HG02642 (cell line): ENCODE measurements around the gene KHSRP.
"Not testable (repeated sequence)": the region's sequence is repeated elsewhere in the genome, so short reads cannot be mapped to it uniquely, and the experiment has no call there.

Source experiments
- ATAC-seq: cut with Tn5 transposase; IDR thresholded peaks from one replicate; pipeline ENCODE4 v1.9.1; 2021; ENCODE audit warnings: mild to moderate bottlenecking; ENCODE audit not compliant: unreplicated experiment, poor library complexity

The KHSRP gene

DNA sequence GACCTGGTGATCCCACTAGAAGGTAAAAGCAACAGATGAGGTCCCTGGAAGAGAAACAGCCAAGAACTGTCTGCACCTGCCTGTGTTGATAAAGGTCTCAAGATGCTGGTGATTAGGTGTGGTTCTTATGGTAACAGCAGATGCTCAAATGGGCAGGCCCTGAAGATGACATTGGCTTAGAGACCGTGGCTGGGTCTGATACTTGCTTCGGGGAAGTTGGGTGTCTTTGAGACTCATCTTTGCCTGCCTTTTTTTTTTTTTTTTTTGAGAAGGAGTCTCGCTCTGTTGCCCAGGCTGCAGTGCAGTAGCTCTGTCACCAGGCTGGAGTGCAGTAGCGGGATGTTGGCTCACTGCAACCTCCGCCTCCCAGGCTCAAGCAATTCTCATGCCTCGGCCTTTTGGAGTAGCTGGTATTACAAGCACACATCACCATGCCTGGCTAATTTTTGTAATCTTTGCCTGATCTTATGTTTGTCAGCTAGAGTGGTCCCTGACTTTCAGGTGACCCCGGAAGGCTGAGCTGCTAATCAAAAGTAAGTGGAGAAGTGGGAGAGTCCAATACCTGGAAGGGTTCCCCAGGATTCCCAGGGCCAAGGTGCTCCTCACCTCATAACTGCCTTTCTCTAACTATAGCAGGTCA is 27.1 kb upstream of the KHSRP start:
- no peak for ATAC-seq

DNA sequence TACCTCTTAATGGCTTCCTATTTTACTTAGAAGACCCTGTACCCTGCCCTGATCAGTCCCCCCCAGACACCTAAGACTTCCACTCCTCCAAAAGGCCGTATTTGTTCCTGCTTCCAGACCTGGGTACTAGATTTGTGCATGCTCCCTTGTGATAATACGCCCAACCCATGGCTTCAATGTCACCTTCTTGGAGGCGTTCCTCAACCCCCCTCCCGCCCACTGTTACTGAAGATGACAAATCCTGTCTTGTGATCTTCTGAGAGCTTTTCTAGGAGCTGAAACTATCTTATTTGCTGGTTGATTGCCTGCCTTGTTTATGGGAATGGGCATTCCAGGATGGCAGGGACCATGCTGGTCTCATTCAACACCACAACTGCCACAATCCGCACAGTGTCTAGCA is 25.6 kb upstream of the KHSRP start:
- ATAC-seq = no peak

DNA sequence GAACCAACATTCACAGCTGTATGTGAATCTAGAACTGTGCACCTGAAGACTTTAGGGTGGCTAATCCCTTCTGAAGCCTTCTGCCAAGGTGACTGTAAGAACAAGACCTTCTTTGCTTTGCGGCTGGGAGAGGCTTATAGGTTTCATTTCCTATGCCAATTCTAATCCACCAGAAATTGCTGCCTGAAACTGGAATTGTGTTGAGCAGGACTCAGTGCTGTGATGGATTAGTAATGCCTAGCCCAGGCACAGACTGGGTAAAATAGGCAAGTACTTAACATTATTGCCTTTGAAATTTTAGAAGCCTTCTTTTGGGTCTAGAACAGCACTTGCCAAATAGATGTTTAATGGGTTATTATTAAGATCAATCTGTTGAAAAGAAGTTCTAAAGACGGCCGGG is 23.4 kb upstream of the KHSRP start:
- ATAC-seq = no peak

DNA sequence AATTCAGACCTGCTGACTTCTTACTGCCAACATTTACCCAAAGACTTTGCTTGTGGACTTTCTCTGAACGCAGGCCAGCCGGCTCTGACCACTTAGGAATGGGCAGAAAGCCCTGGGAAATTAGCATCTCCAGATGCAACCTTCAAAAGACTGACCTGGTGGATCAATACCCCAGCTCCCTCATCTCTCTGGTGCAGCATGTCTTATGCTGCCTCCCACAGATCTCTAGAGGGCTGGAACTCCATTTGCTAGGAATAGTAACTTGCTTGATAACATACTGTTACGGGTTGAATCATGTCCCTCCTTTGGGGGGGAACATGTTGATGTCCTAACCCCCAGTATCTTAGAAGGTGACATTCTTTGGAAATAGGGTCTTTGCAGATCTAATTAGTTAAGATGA is 21.8 kb upstream of the KHSRP start:
- no peak for ATAC-seq

DNA sequence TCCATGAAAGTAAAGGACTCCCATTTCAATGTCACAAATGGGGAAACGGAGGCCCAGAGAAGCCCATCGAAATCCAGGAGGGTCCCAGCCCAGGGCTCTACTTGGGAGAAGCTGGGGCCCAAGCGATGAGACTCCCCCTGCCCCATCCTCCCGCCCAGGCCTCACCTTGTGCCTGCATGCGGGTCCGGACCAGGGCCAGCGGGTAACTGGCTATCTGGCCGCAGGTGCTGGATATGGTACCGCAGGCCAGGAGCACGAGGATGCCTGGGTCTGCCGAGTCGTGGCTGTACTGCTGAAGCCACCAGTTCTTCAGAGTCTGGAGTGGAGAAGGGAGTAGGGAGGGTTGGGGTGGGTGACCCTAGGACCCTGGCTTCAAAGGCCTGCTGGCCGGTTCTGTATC is 19.4 kb upstream of the KHSRP start:
- ATAC-seq = no peak

DNA sequence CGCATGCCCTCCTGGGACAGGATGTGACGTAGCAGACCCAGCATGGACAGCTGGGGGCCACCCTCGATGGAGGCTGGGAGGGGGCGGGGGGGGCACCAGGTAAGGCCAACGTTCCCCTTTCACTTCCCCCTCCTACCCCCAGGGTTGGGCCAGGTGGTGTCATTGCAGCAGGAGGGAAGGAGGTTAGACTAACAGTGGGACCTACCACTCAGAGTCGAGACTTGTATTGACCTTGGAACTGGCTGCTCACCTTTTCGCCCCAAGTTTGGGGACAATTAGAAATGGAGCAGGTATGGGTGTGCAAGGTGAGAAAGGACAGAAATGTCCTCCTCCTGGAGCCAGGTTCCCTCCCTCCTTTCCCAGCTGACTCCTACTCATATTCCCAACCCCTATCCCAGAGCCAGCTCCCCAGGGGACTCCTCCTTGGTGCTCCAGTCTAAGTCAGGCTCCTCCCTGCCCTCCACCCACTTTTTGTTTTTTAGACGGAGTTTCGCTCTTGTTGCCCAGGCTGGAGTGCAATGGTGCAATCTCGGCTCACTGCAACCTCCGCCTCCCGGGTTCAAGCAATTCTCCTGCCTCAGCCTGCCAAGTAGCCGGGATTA is 17.6 kb upstream of the KHSRP start:
- no peak for ATAC-seq

DNA sequence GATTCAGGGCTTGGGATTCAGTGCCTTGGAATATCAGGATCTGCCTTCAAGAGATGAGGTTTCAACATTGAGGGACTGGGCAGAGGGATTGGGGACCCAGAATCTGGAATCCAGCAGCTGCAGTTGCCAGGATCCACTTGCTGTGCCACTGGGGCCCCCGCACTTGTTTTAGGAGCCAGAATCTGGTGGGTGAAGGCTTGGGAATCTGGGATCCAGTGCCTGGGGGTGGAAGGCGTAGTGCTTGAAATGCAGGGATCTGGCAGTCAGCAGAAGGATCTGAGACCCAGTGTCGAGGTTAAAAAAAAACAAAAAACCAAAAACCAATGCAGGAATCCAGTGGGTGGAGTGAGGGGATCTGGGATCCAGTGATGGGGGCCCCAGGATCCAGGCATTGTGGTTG is 16.3 kb upstream of the KHSRP start:
- ATAC-seq = no peak

DNA sequence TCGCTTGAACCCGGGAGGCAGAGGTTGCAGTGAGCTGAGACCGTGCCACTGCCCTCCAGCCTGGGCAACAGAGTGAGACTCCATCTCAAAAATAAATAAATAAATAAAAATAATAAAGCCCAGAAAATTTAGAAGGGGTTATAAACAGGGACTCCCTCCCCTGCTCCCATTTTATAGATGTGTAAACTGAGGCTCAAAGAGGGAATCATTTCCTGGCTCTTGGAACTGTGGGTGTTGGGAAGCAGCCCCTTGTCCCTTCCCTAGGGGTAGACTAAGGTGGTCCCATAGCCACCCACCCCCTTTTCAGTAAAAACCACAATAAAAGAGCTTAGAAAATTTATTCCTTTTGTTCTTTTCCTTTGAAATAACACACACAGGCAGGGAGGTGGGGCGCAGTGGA is 15.1 kb upstream of the KHSRP start:
- ATAC-seq = no peak

DNA sequence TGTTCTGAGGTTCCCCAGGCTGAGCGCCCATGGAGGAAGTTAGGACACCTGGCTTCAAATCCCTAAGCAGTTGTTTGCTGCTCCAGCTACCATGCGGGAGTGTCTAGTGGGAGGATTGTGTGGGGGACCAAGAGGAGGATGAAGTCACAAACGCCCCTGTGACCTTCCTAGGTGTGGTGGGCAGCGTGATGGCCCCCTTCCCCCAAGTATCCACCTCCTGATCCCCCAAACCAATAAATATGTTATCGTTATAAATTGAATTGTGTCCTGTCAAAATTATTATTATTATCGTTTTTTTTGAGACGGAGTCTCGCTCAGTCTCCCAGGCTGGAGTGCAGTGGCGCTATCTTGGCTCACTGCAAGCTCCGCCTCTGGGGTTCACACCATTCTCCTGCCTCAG is 9.1 kb upstream of the KHSRP start, which contains the start of gene SLC25A41:
Gene SLC25A41, minus strand, starts transcription at position 101 of the 400 bp plus-strand sequence. Its CDS starts 70 bp downstream, at position 31.
- ATAC-seq = no peak

DNA sequence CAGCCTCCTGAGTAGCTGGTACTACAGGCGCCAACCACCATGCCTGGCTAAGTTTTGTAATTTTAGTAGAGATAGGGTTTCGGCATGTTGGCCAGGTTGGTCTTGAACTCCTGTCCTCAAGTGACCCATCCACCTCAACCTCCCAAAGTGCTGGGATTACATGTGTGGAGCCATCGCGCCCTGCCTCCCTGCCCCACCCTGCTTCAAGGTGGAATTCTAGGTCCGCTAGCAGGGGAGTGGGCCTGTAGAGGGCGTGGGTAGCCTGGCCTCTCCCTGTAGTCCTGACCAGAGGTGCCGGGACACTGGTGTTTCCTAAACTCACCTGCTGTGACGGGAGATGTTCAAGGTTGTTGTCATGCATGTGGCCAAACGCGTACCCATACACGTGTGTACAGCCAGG is 8.6 kb upstream of the KHSRP start:
- ATAC-seq = no peak

DNA sequence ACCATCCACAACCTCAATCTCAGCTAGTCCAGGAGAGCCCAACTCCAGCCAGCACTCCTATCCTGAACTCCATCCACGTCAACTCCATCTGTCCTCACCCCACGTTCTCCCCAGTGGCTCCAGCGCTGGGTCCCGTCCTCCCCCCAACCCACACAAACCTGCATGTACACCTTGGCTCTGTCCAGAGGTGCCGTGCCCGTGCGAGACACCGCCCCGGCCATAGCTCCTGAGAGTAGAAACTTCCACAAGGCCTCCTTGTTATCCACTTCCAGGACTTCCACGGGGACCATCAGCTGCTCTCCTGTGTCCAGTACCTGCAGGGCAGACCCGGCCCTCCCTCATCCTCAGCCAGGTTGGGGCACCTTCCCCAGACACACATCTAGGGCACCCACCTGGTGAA is 7.3 kb upstream of the KHSRP start:
- ATAC-seq = no peak

DNA sequence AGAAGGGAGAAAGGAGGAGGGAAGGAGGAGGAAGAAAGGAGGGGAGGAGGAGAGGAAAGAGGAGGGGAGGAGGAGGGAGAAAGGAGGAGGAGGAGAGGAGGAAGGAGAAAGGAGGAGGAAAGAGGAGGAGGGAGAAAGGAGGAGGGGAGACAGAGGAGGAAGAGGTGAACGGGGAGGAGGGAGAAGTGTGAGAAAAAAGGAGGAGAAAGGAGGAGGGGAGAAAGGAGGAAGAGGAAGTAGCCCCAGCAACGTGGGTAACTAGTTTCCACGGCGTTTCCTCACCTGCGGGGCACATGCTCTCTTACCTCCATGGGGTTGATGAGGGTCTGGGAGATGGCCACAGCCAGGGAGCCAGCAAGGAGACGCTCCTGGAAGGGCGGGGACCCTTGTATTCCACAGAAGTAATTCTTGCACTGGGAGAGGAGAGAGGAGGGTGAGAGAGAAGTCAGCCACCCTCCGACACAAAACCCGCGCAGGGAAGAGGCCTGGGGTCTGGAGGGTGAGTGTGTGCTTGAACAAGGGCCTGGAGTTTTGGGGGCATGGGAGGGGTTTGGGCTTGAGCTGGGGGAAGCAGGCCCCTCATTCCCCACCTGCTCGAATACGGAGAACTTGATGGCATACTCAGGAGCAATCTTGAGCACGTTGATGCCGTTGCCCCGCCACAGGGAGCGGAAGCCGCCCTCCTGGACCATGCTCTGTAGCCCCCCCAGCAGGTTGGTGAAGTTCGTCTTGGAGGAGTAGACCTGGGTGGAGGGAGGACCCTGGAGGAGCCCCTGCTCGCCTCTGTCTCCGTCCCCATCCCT is 5.0 kb upstream of the KHSRP start:
- ATAC-seq = no peak

DNA sequence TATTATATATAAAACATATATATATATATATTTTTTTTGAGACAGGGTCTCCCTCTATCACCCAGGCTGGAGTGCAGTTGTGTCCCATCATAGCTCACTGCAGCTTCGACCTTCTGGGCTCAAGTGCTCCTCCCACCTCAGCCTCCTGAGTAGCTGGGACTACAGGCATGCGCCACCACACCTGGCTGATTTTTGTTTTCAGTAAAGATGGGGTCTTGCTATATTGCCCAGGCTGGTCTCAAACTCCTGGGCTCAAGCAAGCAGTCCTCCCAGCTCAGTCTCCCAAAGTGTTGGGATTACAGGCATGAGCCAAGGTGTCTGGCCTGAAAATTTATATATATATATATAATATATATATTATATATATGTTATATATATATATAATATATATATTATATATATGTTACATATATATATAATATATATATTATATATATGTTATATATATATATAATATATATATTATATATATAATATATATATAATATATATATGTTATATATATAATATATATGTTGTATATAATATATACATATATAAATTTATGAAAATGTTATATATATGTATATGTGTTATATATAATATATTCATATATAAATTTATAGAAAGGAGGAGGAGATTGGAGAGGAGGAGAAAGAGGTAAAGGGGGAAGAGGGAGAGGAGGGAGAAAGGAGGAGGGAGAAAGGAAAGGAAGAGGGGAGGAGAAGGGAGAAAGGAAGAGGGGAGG is 4.2 kb upstream of the KHSRP start:
- ATAC-seq = not testable (repeated sequence)

DNA sequence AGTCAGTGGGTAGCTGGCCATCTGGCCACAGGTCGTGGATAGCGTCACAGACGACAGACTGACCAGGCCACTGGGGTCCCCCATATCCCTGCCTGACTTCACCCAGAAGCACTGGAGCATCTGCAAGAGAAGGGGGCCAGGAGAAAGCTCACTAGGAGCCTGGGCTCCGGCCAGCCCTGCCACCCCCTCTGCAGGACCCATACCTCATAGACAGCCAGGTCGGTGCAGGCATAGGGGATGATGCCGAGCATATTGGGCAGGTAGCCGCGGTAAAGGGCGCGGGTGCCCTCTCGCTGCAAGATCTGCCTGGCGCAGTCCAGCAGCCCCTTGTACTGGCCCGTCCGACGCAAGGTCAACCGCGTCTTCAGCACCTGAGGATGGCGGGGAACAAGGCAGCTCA is 2.5 kb upstream of the KHSRP start:
- ATAC-seq = no peak

DNA sequence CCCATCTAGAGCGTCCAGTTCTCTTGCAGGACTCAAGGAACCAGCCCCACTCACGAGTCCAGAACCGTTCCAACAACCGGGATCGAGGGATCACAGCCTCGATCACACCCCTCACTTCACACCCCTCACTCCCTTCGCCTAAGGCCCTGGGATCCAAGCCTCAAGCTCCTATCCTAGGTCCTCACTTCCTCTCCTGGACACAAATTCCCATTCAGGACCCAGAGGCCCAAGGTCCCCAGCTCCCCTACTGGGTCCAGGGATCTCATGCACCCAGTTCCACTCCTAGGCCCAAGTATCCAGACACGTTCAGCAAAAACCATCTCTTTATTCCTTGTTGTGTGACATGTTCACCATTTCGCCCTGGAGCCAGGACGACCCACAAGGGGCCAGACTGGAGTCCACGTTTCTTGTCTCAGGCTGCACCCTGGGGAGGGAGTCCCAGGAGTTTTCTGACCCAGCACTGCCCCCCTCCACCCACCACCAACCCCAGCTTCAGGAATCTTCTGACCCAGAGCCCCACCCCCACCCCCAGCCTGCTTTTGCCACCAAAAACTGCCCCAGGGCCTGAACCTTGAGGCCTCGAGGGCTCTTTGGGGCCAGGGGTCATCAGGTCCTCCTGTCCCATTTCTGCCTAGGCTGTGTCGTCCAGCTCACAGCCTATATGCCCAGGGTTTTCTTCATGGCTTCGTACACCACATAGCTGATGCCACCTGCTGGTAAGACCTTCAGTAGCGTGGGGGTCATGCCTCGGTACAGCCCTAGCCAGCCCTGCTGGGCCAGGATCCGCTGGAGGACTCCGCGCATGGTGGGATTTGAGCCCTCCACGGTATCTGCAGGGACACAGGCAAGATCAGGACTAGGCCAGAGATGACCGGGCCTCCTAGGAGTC is 1.4 kb upstream of the KHSRP start:
- no peak for ATAC-seq

DNA sequence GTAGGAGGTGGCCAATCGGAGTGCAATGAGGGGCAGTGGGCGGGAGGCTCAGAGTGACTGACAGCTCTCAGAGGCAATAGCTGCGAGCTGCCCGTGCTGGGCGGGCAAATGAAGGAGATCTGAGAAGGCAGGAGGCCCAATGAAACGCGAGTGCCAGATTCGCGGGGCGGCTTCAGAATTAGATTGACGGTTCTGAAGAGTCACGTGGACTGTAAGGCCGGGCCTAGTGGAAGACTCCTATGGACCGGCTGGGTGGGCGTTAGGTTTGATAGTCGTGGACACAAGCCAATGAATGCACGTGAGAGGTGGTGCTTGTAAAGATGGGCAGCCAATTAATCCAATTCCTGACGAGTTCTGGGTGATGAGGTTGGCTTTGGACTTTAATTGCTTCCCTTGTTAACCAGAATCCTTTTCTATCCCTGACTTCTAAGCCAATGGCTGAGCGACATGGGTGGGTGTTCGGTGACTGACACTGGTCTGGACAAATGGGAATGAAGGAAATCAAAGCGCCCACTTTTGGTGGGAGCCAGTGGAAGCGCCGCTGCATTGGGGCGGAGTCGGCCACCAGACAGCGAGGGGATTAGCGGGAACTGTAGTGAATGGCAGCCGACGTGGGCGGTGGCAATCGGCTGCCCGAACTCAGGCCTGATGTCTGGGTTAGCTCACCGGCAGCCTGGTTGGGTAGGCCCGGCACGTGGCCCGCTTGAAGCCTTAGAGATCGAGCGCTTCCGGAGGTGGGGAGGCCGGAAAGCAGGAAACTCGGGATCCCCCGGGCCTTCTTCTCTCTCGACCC is 524 bp upstream of the KHSRP start:
- peak; percentile 88 for ATAC-seq

DNA sequence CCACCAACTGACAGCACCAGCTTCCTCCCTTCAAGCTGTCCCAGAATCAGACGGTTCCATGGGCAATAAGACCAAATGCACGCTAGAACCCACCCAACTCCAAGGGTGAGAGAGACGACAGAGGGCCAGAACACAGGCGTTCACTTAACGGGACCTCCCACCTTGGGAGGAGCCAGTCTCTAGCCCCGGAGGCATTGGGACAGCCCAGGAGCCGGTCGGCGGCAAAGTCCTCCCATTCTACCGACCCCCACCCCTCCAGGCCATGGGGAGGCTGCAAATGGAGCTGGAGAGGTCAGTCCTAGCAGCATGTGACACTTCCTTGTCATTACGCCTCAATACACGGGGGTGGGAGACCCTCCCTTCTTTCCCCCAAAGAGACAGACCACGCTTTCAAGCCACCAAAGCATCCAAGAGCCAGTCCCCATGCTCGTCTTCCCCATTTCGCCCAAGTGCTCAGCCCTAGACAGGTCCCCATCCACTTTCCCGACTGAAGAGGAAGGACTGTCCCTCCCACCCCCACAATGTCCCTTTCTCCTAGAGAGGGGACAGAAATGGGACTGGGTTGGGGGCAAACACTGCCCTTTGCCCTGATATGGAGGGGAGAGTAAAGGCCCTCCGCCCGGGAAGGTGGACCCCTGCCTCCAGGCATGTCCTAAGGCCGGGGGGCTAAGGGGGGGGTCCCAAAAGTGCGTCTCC is 964 bp downstream of the KHSRP start:
- ATAC-seq = no peak
